ENCODE data around the gene PTPN14.
"Not testable (repeated sequence)": the region's sequence is repeated elsewhere in the genome, so short reads cannot be mapped to it uniquely, and the experiment has no call there.

Gene PTPN14

DNA sequence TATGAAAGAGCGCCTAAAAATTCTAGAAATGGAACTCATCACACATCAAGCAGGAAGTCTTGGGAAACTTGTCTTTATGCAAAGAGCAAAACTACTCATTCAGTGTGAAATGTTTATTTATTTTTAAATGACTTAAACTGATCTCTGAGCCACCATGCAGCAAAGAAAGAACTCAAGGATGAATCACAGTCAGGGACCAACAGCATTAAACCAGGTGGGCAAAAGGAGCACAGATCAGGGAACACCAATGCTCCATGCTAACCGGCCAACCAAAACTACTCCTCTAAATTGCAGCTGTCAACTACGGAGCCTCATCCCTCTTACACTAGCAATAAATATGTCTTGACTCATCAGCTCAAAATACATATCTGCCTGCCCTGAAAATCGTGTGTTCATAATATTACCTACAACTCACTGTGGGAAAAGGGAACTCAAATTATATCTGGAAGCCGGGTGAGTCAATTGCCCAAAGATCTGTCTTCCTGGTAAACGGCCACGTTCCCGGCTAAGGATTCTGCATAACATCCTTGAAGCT lies 129.2 kb downstream of the PTPN14 start:
- no peak for DNase-seq

DNA sequence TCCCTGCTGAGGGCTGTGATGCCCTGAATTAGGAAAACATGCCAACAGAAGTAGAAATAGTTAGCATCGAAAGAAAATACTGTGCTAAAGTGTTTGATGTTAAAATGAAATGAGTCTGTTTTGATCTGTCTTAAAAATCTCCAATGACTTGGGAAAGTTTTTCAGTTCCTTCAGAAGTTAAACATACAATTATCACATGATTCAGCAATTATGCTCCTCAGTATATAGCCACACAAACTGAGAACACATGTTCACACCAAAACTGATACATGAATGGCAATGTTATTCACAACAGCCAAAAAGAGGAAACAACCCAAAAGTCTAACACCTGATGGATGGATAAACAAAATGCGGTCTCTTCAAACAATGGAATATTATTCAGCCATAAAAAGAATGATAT lies 130.6 kb downstream of the PTPN14 start:
- no peak for DNase-seq

DNA sequence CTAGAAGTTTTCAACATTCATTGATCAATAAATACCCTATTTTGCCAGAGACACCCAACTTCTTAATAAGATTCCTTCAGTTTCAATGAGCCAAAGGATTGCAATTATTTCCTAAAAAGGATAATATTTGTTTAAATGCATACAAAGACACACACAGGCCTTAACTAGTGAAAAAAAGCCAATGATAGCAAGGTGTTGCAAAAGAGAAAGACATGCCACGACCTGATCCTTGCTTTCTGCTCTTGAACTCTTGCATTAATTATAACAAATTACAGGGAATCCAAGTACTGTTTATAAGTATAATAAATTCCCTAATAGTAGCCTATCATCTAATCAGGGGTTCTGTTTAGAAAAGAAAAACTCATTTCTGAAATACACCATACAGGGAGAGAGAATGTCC lies 131.1 kb downstream of the PTPN14 start:
- no peak for DNase-seq

DNA sequence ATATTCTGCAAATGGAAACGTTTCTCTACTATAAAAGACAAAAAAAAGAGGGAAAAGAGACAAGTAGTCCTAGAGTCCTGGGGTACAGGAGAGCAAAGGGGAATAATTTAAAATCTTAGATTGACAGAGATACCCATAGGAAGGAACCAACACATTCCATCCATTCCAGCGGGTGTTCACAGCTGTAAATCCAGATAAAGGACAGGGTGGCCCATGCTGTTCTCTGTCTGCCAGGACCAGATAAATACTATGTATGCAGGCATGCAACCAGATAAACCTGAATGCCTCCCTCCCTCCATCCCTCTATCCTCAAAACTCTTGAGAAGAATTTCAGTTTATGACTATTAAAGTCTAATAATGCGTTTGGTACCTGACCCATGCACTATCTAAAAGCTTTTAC lies 131.8 kb downstream of the PTPN14 start:
- no peak for DNase-seq

DNA sequence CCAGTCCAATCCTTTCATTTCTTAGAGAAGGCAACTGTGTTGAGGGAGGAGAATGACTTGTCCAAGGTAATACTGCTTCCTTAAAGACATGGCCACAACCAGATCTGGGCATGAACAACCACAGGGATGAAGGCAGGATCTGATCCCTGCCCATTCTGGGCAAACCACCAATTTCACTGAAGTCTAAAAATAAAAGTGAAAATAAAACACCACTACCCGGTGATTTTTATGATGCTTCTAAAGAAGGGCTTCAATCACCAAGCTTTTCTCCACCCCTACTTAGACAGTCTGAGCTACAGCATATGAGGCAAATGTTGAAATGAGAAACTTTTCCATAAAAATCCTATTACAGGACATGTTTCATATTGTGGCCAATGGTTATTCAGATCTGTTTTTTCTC lies 133.0 kb downstream of the PTPN14 start:
- no peak for DNase-seq

DNA sequence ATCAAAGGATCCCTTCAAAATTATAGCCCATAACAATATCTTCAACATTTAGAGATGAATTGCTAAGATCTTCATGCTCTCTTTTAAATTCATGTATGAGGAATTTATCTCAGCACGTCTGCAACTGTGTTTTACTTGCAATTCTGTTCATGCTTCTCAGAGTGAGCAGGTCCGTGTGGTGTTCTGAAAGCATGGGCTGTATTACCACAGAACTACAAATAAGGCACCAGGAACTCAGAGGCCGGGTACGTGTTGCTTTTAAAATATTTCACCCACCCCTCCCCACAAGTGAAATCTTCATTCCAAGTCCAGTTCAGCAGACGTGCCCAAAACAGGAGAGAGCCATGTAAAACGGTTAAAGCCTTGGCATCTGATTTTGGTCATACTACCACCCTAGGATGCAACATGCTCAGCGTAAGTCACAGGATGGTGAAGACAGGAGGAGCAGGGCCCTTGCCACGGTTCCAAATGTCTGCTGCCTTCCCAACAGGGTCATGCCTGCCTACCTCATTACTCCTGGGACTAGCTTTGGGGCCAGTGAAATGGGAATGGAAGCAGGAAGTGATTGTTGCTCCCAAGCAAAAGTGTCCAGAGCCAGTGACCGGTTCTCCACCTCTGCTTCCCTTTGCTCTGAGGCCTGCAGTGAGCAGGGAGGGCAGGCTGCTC lies 133.7 kb downstream of the PTPN14 start:
- DNase-seq: no peak

DNA sequence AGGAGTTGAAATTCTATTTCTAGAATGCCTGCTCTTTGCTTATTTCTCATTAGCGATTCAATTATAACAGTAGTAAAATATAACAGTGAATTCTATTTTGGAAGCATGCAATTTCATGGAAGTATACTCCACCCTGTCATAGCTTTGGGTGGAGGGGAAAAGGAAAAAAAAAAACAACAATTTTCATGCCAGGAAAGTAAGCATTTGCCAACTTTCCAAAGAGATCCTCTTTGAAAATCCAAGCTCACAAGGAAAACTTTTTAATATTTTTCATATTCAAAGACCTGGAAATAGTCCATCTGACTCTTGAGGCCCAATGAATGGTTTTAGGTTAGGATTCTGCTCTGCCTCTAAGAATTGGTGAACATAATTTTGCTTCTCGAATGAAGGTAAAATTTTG lies 134.5 kb downstream of the PTPN14 start:
- DNase-seq: no peak

DNA sequence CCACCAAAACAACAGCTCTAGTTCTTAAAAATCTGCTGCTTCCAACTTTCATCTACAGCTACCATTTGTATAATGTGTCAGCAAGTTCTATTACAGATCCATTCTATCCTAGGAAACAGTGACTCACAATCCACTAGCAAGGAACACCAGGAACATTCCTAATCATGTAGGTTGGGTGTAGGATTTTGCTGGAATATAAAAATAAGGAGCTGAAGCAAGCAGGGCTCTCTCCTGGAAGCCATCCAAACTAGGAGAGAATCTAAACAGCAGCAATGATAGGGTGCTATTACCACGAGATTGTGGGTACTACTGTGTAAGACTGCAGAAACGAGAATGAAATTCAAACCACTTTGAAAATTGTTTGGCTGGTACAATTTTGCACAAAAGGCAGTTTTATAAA lies 135.0 kb downstream of the PTPN14 start:
- no peak for DNase-seq

DNA sequence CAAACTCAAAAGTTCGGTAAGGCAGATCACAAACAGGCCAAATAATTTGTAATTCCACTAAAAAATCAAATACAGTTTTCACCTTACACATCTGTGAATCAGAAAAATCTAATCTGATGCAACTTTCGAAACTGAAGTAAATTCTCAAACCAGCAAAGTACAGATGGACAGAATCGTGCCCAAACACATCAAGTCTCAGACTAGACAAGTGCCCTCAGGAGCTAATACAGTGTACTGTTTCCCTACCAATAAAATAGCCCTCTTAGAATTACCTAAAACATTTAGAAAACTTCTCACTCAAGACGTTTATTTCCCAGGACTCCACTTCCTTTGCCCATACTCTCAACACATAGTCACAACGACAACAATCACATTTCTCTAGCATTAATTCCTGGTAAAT lies 136.3 kb downstream of the PTPN14 start:
- no peak for DNase-seq

DNA sequence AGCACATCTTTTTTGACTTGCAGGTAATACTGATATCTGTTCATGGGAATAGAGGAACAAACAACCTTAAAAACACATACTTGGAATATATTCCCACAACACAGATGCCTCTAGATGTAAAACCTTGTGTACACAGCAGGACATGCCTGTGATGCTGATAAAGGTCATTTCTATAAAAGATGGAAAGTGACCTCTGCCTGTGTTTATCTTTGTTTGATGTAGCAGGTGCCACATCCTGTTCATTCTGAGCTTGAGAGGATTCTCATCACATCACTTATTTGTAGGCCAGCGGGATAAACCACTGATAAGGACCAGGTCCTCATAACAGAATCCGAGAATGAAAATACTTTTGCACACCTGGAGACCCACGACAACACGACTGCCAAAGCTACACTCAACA lies 136.7 kb downstream of the PTPN14 start:
- DNase-seq: no peak

DNA sequence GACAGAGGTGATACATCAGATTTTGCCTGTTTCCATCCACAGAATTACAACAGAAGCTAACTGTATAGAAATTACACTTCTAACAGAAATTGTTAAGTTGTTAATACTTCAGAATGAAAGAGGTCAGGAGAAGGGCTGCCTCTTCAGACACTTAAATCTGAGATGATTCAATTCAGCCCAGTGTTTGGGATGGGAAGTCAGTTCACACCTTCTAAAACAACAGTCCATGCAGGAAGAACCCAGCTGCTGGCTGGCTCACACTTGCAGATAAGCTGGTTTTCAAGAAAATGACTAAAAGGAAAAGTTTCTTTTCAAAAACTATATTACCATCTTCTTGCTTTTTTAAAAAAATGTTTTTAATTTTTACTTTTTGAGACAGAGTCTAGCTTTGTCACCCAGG lies 138.1 kb downstream of the PTPN14 start:
- no peak for DNase-seq

DNA sequence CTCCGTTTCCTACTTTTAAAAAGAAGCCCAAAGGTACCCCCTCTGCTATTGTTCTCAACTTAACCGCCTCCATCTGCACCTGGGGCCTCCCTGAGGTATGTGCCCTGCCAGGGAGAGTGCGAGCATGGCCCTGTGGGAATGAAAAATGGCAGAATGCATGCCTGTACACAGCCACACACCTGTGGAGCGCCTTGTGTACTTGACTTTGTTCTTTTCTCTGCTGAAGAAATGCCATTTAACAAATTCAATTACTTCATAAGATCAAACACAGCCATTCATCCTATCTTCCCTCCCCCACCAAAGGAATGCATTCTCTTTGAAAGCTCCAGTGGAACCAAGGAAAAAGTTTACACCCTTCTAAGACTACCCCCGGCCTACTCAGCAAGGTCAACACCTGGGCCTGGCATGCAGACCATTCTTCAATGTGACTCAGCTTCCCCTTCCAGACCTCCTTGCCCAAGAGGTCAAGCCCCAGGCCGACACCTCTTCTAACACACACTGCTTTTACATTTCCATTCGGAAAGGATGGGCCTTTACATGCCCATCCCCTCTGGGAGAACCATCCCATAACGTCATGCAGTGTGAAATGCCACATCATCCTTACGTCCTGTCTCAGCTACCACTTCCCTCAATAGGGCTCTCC lies 146.7 kb downstream of the PTPN14 start:
- no peak for DNase-seq

DNA sequence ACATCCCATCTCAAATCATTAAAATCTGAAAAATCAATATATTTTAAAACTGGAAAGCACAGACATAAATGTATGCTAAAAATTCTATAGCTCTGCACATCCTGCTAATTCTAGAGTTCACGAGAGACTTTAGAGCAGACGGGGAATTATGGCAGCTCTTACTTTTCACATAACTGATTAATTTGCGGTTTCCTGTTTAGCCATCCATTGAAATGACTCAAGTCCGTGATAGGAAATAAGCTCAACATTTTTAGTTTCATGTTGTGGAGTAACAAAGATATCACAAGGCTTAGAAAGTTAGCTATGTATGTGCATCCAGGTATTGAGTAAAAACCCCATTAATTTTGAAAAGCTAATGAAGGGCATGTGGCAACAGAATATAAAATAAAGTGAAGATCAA lies 147.2 kb downstream of the PTPN14 start:
- no peak for DNase-seq

DNA sequence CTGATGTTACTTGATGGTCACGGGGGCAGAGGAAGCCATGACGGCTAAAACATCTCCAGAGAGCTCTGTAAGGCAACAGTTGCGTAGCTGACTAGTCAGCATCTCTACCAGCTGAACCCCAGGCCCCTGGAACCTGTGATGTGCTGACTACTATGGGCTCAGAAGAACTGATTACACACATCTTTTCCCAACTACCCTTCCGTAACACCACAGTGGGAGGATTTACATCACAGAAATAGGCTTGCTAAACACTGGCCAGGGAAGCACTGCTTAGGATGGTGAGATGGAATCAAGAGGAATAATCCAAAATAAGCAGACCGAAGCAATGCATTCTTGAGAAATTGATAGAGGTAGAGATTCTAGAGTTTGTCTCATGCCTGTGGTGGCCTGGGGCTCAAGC lies 148.0 kb downstream of the PTPN14 start:
- DNase-seq: no peak

DNA sequence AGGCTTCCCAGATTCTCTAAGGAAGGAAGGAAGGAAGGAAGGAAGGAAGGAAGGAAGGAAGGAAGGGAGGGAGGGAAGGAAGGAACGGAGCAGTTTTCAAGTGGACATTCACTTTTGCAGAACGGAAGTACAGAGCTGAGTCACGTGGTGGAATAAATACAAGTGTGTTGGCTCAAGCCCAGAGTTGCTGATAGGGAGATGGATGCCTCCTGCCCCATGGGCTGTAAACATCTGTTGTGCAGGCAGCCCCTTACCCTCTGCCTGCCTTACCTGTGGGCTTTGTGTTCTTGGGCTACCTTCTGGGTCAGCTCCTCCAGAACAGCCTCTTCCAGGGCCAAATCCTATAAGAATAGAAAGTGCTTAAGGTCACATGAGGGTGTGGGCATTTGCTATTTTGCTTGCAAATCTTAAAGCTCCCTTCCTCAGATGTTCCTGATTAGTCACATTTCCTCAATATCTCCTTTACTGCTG lies 148.8 kb downstream of the PTPN14 start:
- no peak for DNase-seq

DNA sequence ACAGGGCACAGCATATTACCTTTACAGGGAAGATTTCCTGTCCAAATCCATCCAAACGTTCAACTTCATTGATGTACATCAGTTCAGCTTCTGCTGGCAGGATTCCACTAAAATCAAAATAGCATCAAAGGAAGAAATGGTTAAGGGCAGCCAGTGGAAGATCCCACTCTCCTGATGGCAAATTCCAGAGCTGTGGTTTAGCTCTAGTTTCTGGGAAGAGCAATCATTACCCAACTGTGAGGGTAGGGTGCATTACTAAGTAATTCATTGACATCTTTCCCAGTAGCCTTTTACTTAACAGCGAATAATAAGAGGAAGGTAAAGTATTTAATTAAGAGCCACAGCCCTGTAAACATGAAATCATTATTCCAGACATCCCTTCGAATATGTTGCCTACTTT lies 149.7 kb downstream of the PTPN14 start:
- no peak for DNase-seq

DNA sequence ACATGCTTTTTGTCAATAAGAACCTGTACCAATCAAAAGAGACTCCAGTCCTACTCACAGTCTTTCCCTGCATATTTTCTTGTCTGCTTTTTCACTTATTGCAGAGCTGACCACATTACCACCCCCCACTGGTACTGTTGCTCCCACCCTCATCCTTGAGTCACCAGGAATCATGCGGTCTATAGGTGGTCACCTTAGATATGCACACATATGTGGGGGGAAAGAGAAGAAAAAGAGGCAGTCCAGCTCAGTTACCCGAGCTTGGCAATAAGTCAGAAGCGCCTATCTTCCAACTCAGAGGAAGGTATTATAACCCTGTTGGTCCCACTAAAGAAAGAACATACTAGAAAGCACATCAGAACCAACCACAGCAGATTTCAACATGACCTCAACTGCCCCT lies 151.3 kb downstream of the PTPN14 start:
- DNase-seq: no peak

DNA sequence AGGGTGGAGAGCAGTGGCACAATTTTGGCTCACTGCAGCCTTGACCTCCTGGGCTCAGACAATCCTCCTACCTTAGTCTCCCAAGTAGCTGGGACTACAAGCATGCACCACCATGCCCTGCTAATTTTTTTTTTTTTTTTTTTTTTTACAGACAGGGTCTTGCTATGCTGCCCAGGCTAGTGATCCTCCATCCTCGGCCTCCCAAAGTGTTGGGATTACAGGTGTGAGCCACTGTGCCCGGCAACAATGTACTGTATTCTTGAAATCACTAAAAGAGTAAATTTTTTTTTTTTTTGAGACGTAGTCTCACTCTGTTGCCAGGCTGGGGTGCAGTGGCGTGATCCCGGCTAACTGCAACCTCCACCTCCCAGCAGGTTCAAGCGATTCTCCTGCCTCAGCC lies 152.9 kb downstream of the PTPN14 start:
- DNase-seq: no peak

DNA sequence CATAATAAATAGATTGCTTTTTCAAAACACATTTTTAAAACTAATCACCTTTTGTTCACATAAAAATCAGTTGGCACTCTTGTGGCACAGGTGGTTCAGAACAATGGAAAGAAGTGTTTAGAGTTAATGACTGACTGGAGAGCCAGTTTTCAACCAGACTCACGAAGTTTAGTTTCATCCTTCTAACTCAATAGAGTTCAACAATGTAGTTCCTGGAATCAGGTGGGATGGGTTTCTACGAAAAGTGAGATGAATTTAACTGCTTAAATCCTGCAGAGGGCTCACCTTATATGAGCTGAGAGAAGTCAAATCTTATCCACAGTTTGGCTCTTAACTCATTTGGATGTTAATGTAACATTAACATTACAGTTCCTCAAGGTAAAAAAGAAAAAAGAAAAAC lies 153.9 kb downstream of the PTPN14 start:
- DNase-seq: no peak

DNA sequence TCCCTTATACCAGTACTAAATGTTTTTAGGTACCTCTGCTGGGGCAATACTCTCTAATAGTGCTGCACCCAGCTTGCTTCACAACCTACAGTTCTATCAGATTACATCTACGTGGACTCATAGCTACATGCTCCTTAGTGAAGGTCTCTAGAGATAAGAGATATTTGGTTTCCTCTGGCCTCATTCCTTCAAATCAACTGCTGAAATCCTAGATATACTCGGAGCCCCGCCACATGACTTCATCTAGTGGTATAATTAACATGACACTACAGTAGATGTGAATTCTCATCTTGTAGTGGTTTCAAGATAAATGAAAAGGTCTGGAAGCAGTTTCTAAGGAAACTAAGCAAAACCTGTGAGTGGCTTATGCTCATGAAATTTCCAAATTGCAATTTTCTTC lies 155.1 kb downstream of the PTPN14 start:
- no peak for DNase-seq

DNA sequence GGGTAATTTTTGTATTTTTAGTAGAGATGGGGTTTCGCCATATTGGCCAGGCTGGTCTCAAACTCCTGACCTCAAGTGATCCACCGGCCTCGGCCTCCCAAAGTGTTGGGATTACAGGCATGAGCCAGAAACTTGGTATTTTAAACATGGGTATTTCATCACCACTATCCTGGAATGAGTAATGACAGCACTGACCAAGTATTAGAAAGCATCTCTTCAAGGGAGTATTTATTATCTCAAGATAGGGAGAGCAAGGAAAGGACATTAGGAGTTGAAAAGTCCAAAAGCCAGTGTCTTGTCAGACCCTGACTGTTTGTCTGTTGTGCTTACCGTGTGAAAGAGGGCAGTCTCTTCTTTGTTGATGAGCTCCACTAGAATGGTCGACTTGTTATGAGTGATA lies 156.8 kb downstream of the PTPN14 start:
- DNase-seq: not testable (repeated sequence)

DNA sequence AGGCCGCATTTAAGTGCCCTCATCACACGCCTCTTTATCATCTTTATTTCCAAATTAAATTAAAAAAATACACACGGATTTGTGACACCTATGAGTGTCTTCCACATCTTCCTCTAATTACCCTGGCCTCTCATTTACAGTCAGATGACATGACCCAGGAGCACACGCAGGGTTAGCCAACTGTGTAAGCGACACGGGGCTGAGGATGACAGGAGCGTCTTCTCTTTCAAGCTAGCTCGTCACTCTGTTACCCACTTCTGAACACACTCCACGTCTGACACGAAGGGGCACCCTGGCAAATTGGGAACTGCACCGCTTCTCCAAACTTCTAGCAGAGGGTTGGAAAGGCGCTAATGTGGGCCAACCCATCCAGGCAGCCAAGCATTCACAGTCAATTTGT lies 158.3 kb downstream of the PTPN14 start:
- no peak for DNase-seq

DNA sequence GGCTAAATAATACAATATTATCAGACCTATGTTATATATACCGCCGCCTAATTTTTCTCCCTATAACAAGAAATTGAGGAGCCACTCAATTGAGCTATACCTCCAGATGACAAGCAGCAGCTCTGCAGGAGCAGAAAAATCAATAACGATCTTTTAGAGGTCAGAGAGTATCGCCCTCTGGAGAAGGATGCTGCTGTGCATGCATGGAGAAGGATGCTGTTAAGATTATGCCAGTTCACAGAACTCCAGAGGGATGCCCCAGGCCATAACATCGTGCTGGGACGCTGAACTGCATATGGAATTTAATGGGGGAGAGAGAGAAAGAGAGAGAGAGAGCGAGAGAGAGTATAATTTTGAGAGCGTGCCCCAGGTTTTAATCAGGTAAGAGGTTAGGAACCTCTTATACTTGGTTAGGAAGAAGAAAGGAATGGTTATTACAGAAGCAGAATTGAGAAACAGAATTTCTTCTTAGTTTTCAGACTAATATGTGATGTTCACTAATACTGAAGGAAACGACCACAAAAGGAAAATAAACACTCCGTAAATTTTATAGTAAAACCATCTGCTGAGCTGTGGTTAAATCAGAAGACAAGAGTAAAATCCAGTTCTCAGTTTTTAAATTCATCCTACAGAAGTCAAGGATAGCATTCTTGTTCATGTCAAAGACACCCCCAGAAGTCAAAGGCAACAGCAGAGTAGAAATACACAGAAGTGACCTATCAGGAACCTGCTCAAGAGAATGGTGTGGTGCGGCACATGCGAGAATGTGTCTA lies 159.3 kb downstream of the PTPN14 start:
- no peak for DNase-seq

DNA sequence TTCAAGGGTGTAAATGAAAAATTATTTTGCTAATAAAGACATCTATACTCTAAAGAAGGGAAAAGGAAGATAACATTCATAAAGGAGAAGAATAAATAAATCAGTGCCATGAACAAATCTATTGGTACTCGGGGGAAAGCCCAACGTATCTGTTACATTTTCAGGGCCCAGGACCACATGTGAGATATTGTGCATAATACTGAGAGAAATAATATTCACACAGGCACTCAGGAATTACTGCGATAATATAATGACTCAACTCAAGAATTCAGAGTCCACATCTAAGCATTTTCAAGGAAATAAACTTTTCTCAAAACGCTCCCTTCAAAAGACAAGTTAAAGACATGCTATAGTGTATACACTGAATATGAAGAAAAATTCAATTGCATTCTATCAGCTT lies 161.7 kb downstream of the PTPN14 start:
- DNase-seq: no peak

Data from effector CD8-positive, alpha-beta T cell (primary cell).